Neural crest cell (in vitro differentiated cells): ENCODE measurements around the gene ABHD2. TPM values are rescaled to one million over a fixed set of nuclear protein-coding genes. Genes with fewer than 3 reads are reported as not detected.

Experiments used
- DNase-seq: peaks from one replicate; pipeline ENCODE4 v3.0.0; 2021; ENCODE audit warnings: low read depth, mixed read lengths, low spot score
- H3K27ac Mint-ChIP-seq: one replicate; pipeline ENCODE4 v1.8.0; 2021; ENCODE audit warnings: mild to moderate bottlenecking, mixed read lengths; ENCODE audit not compliant: unreplicated experiment
- H3K27me3 Mint-ChIP-seq: 2 replicates; pipeline ENCODE4 v1.8.0; 2021; ENCODE audit warnings: low read depth, mild to moderate bottlenecking, mixed read lengths
- H3K36me3 Mint-ChIP-seq: 2 replicates; pipeline ENCODE4 v1.8.0; 2021; ENCODE audit warnings: low read depth, mild to moderate bottlenecking, mixed read lengths
- H3K4me1 Mint-ChIP-seq: 2 replicates; pipeline ENCODE4 v1.8.0; 2021; ENCODE audit warnings: mixed read lengths
- H3K4me3 Mint-ChIP-seq: one replicate; pipeline ENCODE4 v1.8.0; 2021; ENCODE audit warnings: mild to moderate bottlenecking, mixed read lengths
- H3K9me3 Mint-ChIP-seq: 2 replicates; pipeline ENCODE4 v1.8.0; 2021; ENCODE audit warnings: mixed read lengths
- CTCF ChIP-seq: fragments of 200-600 bp; sonication (generic); conservative IDR thresholded peaks from 2 replicates; pipeline ENCODE4 v1.5.0; 2021; ENCODE audit warnings: antibody characterized with exemption, mild to moderate bottlenecking
- total RNA-seq: library from RNA; stranded (reverse); gene quantifications from 2 replicates; pipeline ENCODE4 v1.2.1, GENCODE V29; 2021

The ABHD2 gene
- total RNA-seq, 1 donor from 2014 or later = 31.0 TPM

- DNase-seq = no peak
- Mint-ChIP-seq H3K27me3 (no peaks in the 10 kb centered on the region), H3K36me3 (peaks cover 11% of the 10 kb centered on the region), H3K4me3 (no peak overlapping the region), H3K27ac (no peak overlapping the region), H3K9me3 (no peaks in the 10 kb centered on the region), H3K4me1 (peaks cover 5% of the 10 kb centered on the region)
- TF ChIP-seq CTCF = no peak
Observed at GRCh38 chr15:89142423-89142822, 54.2 kb downstream of the ABHD2 start.

GRCh38 chr15:89143503-89144162 lies 55.4 kb downstream of the ABHD2 start:
- H3K36me3 Mint-ChIP-seq = peaks cover 11% of the 10 kb centered on the region
- no peak overlapping the region for H3K27ac Mint-ChIP-seq
- H3K4me3 Mint-ChIP-seq = no peak overlapping the region
- TF ChIP-seq CTCF = no peak
- no peaks in the 10 kb centered on the region for H3K27me3 Mint-ChIP-seq
- no peaks in the 10 kb centered on the region for H3K9me3 Mint-ChIP-seq
- no peak for DNase-seq
- peaks cover 3% of the 10 kb centered on the region for H3K4me1 Mint-ChIP-seq

- DNase-seq = no peak
- Mint-ChIP-seq H3K9me3 (no peaks in the 10 kb centered on the region), H3K4me3 (no peak overlapping the region), H3K27me3 (no peaks in the 10 kb centered on the region), H3K36me3 (peaks cover 11% of the 10 kb centered on the region), H3K4me1 (peaks cover 3% of the 10 kb centered on the region), H3K27ac (no peak overlapping the region)
- no peak for TF ChIP-seq CTCF
Observed at GRCh38 chr15:89144491-89144890, 56.2 kb downstream of the ABHD2 start.

GRCh38 chr15:89146366-89146765 lies 58.1 kb downstream of the ABHD2 start:
- Mint-ChIP-seq H3K4me3 (no peak overlapping the region), H3K27me3 (no peaks in the 10 kb centered on the region), H3K9me3 (no peaks in the 10 kb centered on the region), H3K4me1 (no peaks in the 10 kb centered on the region), H3K36me3 (peaks cover 11% of the 10 kb centered on the region), H3K27ac (no peak overlapping the region)
- DNase-seq = no peak
- TF ChIP-seq CTCF = no peak

GRCh38 chr15:89148126-89148525 lies 59.9 kb downstream of the ABHD2 start:
- Mint-ChIP-seq H3K36me3 (peaks cover 15% of the 10 kb centered on the region), H3K27ac (peak overlapping the region; percentile 81), H3K4me3 (no peak overlapping the region), H3K27me3 (no peaks in the 10 kb centered on the region), H3K9me3 (no peaks in the 10 kb centered on the region), H3K4me1 (no peaks in the 10 kb centered on the region)
- no peak for DNase-seq
- TF ChIP-seq CTCF = no peak
